Activated CD8-positive, alpha-beta memory T cell treated with anti-CD3 and anti-CD28 coated beads for 4 hours (primary cell): ENCODE data around the gene TMEM164.

ENCODE experiments used
- DNase-seq, 2 donors: peaks; one replicate each; pipeline ENCODE4 v3.0.0-alpha.2; 2020; ENCODE audit warnings: low read depth in 2 of 2

Gene TMEM164

DNA sequence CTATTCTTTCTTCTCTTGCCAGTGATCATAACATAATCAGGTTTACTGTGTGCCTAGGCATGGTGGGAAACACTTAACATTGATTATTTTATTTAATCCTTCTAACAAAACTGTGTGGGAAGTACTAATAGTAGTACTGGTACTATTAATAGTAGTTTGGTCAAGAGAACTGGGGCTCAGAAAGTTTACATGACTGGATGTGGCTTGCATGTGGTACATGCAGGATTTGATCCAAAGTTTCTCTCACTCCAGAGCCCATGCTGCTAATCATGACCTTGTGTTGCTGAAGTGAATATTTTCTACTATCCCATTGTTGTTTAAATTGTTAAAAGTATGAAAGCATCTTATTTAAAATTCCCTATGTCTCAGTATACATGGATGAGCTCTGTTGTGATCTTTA is 78.4 kb downstream of the TMEM164 start:
- DNase-seq, result no peak

DNA sequence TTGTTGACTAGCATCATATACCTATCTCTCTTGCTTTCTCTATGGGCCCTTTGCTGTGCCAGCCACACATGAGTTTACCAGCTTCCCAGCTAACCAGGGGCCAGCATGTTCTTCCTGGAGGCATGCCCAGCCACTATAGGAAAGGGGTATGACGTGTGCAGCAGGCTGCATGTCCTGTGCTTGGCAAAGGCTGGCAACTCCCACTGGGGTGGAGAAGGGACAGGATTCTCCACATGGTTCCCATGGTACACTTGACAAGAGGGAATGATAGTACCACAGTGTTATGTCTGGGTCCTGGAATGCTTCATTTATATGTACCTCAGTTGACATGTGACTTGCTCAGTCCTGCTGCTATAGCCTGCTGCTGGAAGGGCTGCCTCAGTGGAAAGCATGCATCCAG is 78.8 kb downstream of the TMEM164 start:
- no peak for DNase-seq

DNA sequence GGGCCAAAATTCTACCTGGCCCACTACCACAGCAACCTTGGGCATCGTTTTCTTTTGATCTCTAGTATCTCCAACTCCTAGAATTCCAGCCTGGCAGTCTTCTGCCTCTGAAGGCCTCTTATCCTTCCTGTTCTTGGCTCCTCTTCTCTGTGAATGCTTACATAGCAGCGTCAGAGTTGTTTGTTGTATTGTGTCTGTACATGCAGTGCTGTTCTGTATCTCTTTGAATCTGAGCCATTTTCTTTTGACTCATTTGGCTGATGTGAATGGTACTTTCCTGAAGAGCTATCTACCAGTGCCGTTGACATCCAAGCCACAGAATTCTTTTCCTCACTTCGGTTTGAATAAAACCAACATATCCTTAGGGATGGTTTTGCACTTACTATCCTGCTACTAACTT is 79.2 kb downstream of the TMEM164 start:
- DNase-seq, result no peak

DNA sequence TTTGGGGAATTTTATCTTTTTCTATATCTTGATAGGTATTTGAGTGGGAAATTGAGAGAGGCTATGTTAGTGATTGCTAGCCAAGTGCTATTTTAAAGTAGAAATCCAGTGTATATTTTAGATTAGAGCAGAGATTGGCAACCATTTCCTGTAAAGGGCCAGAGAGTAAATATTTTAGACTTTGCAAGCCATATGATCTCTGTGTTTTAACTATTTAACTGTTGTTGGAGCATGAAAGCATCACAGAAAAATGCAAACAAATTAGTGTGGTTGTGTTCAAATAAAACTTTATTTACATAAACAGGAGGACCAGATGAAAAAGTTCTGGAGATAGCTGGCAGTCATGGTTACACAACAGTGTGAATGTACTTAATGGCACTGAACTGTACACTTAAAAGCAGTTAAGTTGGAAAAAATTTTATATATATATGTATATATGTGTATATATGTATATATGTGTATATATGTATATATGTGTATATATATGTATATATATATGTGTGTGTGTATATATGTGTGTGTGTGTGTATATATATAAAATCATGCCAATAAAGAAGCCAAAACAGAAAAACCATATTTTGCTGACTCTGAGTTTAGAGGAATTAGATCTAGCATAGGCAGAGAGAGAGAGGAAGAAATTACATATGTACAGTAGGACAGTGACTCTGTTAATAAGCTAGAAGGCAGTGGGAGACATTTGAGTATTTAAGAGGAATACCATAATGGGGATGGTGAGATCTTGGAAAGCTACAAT is 83.4 kb downstream of the TMEM164 start:
- DNase-seq, result no peak

DNA sequence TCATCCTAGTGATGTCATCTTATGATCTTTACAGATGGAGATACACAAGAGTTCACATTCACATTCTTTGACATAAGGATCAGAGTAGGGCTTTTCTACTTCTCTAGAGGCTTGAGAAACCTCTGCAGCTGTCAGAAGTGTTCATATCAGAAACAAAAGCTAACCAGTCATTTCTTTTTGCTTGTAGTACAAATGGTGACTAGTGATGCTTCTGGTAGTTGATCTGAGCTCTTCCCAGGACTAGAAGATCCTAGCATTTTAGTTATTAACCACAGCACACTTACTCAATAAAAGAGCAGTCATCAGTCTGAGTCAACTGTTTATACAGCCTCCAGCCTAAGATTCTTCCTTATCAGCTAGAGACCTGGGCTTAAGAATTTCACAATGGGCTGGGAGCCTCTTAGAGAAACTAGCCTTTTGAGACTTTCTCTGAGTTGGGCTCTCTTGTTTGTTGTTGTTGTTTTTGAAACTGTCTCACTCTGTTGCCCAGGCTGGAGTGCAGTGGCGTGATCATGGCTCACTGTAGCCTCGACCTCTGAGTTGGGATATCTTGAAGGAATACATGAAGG is 84.1 kb downstream of the TMEM164 start:
- DNase-seq, result no peak

DNA sequence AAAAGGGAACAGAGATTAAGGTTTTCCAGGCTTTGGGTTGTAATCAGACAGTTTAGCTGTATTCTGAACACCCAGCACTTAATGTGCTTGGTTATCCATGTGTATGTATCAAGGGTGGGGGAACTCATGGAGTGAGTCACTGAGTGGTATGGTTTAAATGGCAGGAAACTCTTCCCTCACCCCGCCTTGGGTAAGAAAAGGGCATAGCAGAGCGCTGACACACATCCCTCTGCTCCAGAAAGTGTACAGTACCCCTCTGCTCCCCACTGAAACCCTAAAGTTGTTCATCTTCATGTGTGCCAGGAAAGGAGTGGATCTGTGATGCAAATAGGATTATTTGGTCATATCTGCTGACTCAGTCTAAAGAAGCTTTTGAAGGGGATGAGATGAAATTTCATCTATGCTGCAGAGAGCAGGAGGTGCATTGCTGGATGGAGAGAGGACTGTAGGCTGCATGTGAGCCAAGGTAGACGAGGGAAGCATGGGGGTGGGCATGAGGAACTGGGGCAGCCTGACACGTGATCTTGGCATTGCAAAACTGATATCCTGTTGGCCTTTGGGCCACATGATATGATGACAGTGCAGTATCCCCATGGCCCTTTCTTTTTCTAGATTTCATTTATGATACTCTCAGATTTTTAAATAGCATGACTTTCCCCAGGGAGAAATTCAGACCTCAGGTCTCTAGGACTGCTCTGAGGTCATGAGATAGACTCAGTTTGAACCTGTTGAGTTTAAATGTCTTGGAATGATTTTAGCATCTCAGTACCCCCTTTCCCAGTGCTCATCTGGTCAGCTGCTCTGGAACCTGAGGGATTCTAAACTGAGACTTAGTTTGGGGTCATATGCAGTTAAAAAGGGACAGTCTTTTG is 84.8 kb downstream of the TMEM164 start:
- DNase-seq, result no peak

DNA sequence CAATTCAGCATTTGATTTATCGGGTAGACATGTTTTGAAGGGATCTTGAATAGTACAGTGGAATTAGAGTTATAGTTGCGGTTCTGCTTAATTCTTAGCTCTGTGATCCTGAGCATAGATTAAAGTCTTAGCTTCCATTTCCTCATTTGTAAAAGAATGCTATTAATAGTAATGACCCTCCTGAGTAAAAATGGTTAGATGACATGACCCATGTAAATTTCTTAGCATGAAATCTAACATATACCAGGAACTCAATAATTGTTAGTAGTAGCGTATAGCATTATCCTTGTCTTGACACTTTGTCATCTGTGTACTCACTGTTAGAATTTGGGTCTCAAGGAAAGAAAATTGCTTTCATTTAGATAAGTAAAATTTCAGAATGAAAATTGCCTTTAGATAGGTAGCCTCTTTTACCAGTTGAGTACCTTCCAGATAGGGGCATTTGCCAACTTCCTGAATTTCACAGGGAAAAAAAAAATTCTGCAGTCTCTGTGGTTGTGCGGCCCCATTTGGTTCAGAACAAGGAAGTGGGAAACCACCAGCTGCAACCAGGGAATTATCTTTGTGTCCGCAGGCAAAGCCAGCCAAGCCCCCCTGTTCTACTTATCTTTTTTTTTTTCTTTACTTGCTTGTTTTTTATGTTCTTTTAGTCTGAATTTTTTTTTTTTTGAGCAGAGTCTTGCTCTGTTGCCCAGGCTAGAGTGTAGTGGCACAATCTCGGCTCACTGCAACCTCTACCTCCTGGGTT is 86.9 kb downstream of the TMEM164 start:
- no peak for DNase-seq

DNA sequence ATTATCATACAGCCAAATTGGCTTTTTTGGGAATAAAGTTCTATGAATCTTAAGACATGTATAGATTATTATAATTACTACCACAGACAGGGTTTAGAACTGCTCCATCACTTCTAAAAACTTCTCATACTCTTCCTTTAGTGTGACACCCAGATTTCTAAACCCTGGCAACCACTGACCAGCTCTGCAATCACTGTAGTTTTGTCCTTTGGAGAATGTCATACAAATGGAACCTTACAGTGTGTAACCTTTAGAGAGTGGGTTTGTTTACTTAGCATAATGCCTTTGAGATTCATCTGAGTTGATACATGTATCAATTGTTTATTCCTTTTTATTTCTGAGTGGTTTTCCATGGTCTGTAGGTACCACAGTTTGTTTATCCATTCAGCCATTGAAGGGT is 95.0 kb downstream of the TMEM164 start:
- no peak for DNase-seq

DNA sequence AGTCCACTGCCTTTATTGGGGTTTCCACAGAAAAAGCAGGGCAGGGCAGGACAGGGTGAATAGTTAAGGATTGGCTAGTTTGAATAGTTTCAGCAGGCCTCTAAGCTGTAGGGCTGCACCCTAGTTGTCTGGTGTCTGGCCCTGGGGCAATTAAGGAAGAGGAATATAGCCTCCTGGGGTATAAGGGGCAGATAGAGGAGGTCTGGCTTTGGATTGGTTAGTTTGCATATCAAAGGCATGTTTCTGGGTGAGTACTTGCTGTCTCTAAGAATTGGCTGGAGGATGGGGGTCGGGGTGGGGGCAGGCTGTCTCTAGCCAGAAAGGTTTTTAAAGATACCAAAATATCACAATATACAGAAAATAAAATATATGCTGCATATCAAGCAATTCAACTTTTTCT is 100.4 kb downstream of the TMEM164 start:
- DNase-seq, result no peak

DNA sequence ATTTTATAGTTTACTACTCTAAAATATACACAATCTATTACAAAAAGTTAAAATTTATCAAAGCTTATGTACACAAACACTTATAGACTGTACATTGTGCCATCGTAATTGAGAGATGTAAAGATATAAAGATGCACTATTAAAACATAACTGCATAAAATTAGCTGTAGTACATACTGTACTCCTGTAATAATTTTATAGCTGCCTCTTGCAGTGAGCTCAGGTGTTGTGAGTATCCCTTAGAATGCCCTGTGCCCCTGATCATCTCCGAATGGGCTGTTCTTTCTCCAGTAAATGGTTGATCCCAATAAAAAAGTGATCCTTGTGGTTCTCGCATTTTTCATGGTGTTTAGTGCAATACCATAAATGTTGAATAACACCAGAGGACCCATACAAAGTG is 101.2 kb downstream of the TMEM164 start:
- no peak for DNase-seq

DNA sequence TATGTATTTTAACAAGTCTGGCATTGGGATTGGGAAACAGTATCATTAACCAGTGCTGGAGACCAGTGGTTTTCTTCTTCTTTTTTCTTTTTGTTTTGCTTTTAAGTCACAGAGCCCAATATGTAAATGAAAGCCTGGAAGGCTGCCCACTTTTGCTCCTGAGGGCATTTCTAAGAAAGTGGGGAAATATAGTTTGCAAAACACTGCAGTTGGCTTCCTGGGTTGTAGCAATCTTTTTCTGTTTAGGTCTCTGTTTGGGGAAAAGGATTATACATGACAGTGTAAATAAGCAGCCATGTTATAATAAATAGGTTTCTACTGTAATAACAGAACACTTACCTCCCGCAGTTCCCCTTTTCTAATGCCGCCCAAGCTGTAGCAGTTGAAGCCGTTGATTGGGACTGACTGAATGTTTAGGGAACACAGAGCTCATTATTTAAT is 105.5 kb downstream of the TMEM164 start:
- DNase-seq, result no peak

DNA sequence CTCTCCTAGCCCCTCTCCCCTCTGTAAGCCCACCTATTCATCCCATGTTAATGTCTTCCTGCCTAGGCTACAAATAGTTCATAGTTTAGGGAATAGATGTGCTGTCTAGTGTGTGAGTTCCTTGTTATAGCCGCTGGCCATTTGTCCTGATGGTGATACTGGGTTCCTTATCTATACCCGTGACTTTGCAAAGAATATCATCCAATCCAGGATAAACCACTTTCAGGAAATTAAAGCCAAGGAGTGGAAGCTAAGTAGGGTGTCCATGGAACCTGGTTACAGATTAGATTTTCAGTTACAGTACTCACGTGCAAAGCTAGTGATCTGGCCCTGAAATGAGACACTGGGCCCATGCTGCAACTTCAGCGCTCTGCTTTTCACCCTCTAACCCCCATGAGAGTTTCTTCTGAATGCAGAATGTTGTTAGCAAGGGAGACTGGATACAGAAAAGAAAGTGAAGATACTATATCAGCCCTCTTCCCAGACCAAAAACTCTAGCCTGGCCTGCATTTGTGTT is 111.4 kb downstream of the TMEM164 start:
- DNase-seq, result no peak

DNA sequence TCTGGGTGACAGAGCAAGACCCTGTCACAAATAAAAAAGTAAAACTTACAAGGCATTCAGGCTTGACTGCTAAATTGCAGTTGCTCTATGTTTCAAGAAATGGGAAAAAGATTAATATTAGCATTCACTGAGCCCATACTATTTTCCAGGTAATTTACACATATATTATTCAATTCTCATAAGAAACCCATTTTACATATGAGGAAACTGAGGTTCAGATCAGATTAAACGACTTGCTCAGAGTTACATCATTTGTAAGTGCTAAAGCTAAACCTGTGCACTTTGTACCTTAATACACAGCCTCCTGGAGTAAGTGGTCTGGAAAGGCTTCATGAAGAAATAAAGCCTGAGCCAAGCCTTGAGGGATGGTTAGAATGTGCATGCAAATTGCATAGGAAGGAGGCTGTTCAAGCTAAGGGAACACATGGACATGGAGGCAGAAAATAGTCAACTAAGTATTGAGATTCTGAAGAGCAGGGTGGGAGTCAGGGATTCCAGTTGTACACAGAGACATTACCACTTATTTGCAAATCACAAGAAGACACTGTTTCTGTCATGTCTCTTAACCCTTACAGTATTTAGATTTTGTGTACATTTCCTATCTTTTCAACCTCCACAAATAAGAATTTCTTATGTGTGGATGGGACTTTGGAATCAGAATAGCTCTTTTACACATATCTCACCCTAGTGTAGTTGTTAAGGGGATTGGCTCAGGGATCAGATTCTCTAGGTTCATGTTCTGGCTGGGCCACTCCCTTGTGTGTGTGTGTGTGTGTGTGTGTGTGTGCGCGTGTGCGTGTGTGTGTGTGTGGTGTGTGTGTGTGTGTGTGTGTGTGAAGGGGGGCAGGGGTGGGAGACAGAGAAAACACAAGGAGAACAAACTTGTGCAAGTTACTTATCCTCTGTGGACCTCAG is 113.4 kb downstream of the TMEM164 start:
- no peak for DNase-seq

DNA sequence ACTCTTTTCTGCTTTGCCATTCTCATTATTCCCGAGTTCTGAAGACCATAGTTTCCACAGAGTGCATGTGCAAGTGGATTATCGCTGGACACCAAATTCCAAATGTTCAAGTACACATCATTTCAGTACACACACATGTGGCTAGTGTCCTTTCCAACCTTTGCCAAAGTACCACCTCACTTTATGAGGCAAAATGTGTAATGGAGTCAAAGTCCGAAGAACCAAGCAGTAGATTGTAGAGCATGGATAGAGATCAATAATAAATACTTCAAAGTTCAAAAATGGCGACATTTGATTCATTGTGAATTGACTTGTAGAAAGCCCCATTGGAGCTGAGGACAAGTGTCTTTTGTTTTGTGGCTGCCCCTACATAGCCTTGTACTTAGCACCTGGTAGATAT is 115.6 kb downstream of the TMEM164 start:
- DNase-seq, result no peak

DNA sequence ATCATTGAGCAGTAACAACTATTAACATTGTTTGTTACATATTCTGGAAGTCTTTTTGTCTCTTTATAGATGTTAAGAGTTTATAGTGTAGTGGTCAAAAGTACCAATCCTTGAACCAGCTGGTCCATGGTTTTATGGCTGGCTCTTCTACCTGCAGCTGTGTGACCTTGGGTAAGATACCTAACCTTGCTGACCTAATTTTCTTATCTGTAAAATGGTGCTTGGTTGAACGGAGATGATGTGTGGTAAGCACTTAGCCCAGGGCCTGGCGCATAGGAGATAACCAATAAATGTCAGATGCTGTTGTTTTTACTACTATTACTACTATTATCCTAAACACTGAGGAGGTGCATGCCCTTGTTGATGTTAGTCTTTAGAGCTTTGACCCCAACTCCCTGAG is 116.6 kb downstream of the TMEM164 start:
- DNase-seq, result no peak

DNA sequence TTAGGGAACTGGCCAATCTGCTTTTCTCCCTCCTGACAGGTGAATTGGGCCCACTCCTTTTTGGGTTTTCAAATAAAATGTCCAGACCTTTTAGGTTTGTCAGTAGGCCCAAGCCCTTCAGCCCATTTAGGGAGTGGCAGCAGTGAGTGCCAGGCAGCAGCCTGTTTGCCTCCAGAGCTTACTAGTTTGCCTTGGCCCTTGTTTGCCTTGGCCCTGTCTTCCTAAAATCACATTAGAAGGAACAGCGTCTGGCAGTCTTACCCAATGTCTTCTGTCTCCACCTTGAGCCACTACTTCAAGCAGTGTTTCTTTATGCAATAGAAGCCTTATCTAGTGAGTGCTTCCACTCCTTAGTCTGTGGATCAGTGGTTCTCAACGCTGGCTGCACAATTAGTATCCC is 117.1 kb downstream of the TMEM164 start:
- no peak for DNase-seq

DNA sequence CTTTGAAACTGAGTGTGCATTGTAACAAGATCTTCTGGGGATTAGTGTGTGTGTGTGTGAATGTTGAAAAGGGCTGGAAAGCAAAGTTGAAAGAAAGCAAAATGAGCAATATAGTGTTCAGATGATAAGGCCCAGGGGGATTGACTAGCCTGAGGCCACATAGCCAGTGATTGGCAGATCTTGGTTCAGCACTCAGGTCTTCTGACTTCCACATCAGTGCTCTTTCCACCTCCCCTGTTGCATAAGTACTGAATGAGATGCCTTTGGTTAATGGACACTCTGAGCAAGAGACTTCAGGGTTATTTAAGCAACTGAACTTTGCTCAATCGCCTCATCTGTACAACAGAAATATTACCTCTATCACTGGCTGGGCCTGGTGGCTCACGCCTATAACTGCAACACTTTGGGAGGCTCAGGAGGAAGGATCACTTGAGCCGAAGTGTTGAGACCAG is 120.4 kb downstream of the TMEM164 start:
- no peak for DNase-seq

DNA sequence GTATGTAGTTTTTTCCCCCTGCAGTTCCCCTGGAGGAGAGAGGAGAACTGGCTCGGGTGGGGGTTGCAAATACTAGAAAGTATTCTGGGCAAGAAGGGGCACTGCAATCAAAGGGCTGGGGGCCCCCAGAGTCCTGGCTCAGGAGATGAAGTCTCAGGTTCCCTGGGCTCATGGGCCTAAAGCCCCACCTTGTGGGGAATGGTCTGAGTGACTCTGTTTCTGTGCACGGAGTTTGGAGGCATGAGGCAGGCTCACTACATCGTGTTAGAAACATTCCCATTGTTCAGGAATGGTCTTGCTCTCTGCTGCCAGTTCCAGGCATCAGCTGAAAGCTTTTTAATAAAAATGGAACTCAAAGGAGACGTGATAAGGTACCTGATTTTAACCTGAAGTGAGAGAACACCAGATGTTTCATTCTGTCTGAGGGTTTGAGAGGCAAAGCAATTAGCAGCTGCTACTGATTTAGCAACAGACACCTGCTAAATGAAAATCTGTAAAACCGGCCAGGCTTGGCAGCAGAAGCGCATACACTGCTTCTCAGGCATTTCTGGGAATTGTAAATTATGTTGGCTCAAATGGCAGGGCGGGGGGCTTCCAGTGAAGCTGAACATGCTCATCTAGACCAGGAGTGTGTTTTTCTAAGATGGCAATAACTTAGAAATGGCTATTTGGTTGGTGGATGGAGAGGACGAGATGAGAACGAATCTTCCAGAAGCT is 122.7 kb downstream of the TMEM164 start:
- DNase-seq, result no peak

DNA sequence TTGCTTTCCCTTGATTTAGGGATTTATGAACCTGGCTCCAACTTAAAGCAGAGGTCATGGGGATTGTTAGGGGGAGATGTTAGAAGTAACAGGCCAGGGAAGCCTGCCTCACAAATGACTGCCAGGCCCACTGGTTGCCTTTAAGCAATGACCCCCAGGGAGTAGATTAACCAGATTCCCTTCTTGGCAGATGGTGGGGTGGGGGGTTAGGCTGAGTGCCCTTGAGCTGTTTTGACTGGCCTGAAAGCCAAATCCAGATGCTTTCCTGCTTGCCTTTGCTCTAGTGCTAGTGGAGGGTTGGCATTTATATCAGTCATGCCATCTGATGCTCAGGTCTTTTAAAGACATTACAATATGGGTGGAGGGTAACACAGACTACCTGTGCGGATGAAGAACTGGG is 128.1 kb downstream of the TMEM164 start:
- DNase-seq, result no peak
